ENCODE data around the gene CDKL5.

- no peak for TF ChIP-seq CTCF (conservative IDR thresholded peaks at IDR 0.05)
- no peak for TF ChIP-seq EZH2 (IDR thresholded peaks at IDR 0.05; ENCODE audit: low read depth)
Measured at GRCh38 chrX:18557879-18558278, 132.5 kb downstream of the CDKL5 start.

Data from PC-9 (cell line).